Esophagus muscularis mucosa (tissue), 4 donors: ENCODE measurements around the gene UNC50. TPM values are rescaled to one million over a fixed set of nuclear protein-coding genes. Genes with fewer than 3 reads are reported as not detected.
A peak's percentile ranks its signal among the peaks of the same experiment; 100 is the strongest.

Experiments used
- DNase-seq: peaks from one replicate; pipeline ENCODE4 v3.0.0-alpha.2; 2017; ENCODE audit errors: extremely low spot score
- H3K27ac ChIP-seq, 4 donors: fragments of 200-600 bp; sonication (generic); replicated peaks in 1 of 4; 1 replicate in 3 of 4; 2 replicates in 1 of 4; pipeline ENCODE4 v1.5.1; 2016 to 2019; ENCODE audit warnings: mild to moderate bottlenecking in 1 of 4
- H3K27me3 ChIP-seq, 4 donors: fragments of 200-600 bp; sonication (generic); one replicate each; pipeline versions ENCODE4 v1.5.1 to v1.6.0; 2016 to 2019
- H3K36me3 ChIP-seq, 4 donors: fragments of 200-600 bp; sonication (generic); one replicate each; pipeline ENCODE4 v1.5.1; 2016 to 2019
- H3K4me1 ChIP-seq, 4 donors: fragments of 200-600 bp; sonication (generic); one replicate each; pipeline ENCODE4 v1.5.1; 2016 to 2019
- H3K4me3 ChIP-seq, 4 donors: fragments of 200-600 bp; sonication (generic); 1 replicate in 2 of 4; 2 replicates in 2 of 4; pipeline ENCODE4 v1.5.1; 2016 to 2019; ENCODE audit warnings: mild to moderate bottlenecking in 4 of 4, moderate library complexity in 1 of 4
- H3K9me3 ChIP-seq, 4 donors: fragments of 200-600 bp; sonication (generic); 1 replicate in 3 of 4; 2 replicates in 1 of 4; pipeline ENCODE4 v1.5.1; 2016 to 2019
- EP300 ChIP-seq: sonication (generic); formaldehyde crosslinking; IDR thresholded peaks from one replicate; pipeline ENCODE4 v1.6.1; 2017; ENCODE audit warnings: antibody characterized with exemption
- POLR2A ChIP-seq: fragments of 450-650 bp; IDR thresholded peaks from one replicate; pipeline ENCODE4 v1.6.1; 2017; ENCODE audit warnings: antibody characterized with exemption, moderate library complexity, mild to moderate bottlenecking, low read depth
- POLR2AphosphoS5 ChIP-seq, 2 donors: sonication (generic); formaldehyde crosslinking; IDR thresholded peaks; one replicate each; pipeline ENCODE4 v1.6.1; 2017; ENCODE audit warnings: antibody characterized with exemption in 2 of 2
- WGBS: methylation state at CpG from one replicate; pipeline ENCODE4 v1.1.5; 2018; 5-methylcytosine and 5-hydroxymethylcytosine counted together
- intact Hi-C: fragments of 100-400 bp; cut with DNase I; formaldehyde crosslinking; loops from one replicate; pipeline ENCODE4 v1.15.1; 2023
- total RNA-seq, 4 donors: library from RNA; depleted of rRNA; stranded (reverse); fragments of >200 nt; gene quantifications; one replicate each; pipeline versions ENCODE4 v1.1.0 to v1.2.1, GENCODE V29; 2016
- TF ChIP-seq, protein P1 (sequence below), 3 experiments: fragments of 200-600 bp in 2 of 3; fragments of 450-650 bp in 1 of 3; sonication (generic) in 2 of 3; IDR thresholded peaks; one replicate each; pipeline ENCODE4 v1.5.1; 2017 to 2019; ENCODE audit warnings: antibody characterized with exemption in 3 of 3, mild to moderate bottlenecking in 2 of 3, moderate library complexity in 1 of 3

UNC50 gene
- total RNA-seq, 4 donors from 2014 or later, result 34.0 to 51.4 (median 40.7) TPM

DNA sequence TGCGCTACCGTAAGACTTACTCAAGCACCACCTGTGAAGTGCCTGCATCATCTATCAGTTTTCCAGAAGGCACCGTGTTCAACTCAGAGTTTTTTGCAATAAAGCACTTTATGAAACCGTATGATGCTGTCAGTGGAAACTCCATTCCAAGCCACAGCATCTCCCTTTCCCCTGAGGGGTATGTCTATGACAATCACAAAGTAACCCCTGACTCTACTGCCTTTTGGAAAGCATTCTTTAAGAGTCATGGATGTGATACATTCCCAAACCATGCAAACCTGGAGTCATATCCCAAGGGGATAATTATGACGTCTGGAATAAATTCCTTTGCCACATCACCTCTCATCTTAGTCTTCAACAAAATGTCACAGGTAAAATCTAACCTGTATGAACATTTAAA lies 39.2 kb downstream of the UNC50 start:
- Histone ChIP-seq H3K4me1 (no peaks in the 10 kb centered on the region), H3K9me3 (no peaks in the 10 kb centered on the region), H3K27me3 (no peaks in the 10 kb centered on the region), H3K36me3 (peaks cover 0 to 34% (median 18%) of the 10 kb centered on the region in 4 donors), H3K27ac (no peak overlapping the region), H3K4me3 (no peak overlapping the region)
- WGBS, result 80% methylated on average over 5 of the region's 5 CpGs
- intact Hi-C loops, result loop anchor here (10.0 kb wide), 1 partner anchor 417 kb away; no protein-coding TSS in a partner anchor
- DNase-seq, result no peak
- TF ChIP-seq POLR2AphosphoS5 (IDR thresholded peaks at IDR 0.05), result no peak
- TF ChIP-seq, protein P1, sequence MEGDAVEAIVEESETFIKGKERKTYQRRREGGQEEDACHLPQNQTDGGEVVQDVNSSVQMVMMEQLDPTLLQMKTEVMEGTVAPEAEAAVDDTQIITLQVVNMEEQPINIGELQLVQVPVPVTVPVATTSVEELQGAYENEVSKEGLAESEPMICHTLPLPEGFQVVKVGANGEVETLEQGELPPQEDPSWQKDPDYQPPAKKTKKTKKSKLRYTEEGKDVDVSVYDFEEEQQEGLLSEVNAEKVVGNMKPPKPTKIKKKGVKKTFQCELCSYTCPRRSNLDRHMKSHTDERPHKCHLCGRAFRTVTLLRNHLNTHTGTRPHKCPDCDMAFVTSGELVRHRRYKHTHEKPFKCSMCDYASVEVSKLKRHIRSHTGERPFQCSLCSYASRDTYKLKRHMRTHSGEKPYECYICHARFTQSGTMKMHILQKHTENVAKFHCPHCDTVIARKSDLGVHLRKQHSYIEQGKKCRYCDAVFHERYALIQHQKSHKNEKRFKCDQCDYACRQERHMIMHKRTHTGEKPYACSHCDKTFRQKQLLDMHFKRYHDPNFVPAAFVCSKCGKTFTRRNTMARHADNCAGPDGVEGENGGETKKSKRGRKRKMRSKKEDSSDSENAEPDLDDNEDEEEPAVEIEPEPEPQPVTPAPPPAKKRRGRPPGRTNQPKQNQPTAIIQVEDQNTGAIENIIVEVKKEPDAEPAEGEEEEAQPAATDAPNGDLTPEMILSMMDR (IDR thresholded peaks at IDR 0.05), result no peak
- TF ChIP-seq EP300, result no peak
- TF ChIP-seq POLR2A, result no peak

DNA sequence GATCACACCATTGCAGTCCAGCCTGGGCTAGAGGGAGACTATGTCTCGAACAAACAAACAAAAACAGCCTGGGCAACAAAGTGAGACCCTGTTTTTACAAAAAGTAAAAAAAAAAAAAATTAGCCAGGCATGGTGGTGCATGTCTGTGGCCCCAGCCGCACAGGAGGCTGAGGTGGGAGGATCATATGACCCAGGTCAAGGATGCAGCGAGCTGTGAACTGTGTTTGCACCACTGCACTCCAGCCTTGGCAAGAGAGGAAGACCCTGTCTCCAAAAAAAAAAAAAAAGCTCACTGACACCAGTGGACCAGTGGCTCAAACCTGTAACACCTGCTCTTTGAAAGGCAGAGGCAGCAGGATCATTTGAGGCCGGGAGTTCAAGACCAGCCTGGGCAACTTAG lies 40.1 kb downstream of the UNC50 start:
- 89% methylated on average over 4 of the region's 4 CpGs for WGBS
- H3K27ac ChIP-seq, result no peak overlapping the region
- no peak for DNase-seq
- H3K4me3 ChIP-seq, result no peak overlapping the region
- H3K4me1 ChIP-seq, result no peaks in the 10 kb centered on the region
- peaks cover 0 to 27% (median 16%) of the 10 kb centered on the region in 4 donors for H3K36me3 ChIP-seq
- TF ChIP-seq POLR2AphosphoS5 (IDR thresholded peaks at IDR 0.05), result no peak
- no peak for TF ChIP-seq POLR2A
- TF ChIP-seq, protein P1 (IDR thresholded peaks at IDR 0.05), result no peak
- no peaks in the 10 kb centered on the region for H3K27me3 ChIP-seq
- no peaks in the 10 kb centered on the region for H3K9me3 ChIP-seq
- intact Hi-C loops, result loop anchor here (10.0 kb wide), 1 partner anchor 416 kb away; no protein-coding TSS in a partner anchor

DNA sequence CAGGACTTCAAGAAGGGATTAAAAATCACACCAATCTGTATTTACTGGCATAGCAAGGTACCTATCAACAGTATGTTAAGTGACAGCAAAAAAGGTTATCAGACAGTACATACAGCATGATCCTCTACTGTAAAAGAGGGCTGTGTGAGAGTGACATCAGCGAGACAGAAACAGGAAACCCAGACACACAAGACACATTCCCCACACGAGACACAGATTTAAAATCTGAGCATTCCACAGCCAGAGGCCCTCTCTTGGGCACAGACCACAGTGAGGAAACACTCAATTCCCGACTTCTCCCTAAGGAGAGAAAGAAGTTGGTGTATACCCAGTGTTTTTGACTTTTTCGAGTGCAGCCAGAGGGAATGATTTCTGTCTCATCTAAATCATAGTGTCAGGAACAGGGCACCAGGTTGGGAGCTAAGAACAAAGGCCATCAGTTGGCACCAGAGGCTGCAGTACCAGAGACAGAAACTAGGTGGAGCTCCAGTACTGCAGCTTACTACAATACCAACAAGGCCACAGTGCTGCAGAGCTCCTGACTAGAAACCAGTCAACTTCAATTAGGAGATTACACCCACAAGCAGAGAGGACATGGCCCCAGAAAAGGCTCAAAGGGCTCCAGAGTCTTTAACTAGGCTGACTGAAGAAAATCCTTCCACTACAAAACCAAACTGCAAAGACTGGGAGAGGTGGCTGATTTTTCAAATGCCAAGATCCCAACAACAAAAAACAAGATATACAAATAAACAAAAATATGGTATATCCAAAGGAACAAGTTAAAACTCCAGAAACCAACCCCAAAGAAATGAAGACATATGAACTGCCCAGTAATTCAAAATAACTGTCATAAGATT lies 41.0 kb downstream of the UNC50 start:
- no peak overlapping the region for H3K4me3 ChIP-seq
- intact Hi-C loops, result loop anchor here (10.0 kb wide), 1 partner anchor 415 kb away; no protein-coding TSS in a partner anchor
- H3K27me3 ChIP-seq, result no peaks in the 10 kb centered on the region
- peaks cover 0 to 26% (median 12%) of the 10 kb centered on the region in 4 donors for H3K36me3 ChIP-seq
- peak in 1 of 2 donors; percentile 41 for TF ChIP-seq POLR2AphosphoS5 (IDR thresholded peaks at IDR 0.05)
- TF ChIP-seq, protein P1 (IDR thresholded peaks at IDR 0.05), result peak; percentile 98 to 100 (median 98)
- TF ChIP-seq EP300, result no peak
- H3K4me1 ChIP-seq, result no peaks in the 10 kb centered on the region
- peak; percentile 95 for DNase-seq
- H3K27ac ChIP-seq, result no peak overlapping the region
- H3K9me3 ChIP-seq, result no peaks in the 10 kb centered on the region
- 23% methylated on average over 4 of the region's 4 CpGs for WGBS

DNA sequence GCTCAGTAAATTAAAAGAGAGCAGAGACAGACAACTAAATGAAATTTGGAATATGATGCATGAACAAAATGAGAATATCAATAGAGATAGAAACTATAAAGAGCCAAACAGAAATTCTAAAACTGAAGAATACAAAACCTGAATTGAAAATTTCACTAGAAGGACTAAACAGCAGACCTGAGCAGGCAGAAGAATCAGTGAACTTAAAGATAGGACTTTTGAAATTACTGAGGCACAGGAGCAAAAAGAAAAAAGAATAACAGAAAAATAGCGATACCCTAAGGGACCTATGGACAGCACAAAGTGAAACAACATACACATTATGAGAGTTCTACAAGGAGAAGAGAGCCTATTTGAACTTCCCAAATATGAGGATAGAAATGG lies 41.6 kb downstream of the UNC50 start:
- peaks cover 0 to 20% (median 12%) of the 10 kb centered on the region in 4 donors for H3K36me3 ChIP-seq
- no peak for DNase-seq
- H3K4me1 ChIP-seq, result no peaks in the 10 kb centered on the region
- H3K27ac ChIP-seq, result no peak overlapping the region
- H3K9me3 ChIP-seq, result no peaks in the 10 kb centered on the region
- no peak overlapping the region for H3K4me3 ChIP-seq
- 79% methylated on average over 1 of the region's 1 CpG for WGBS
- intact Hi-C loops, result loop anchor here (2.0 to 10.0 kb wide), 3 partner anchors 81 to 415 kb away; partner anchors contain the start of gene MGAT4A
- no peaks in the 10 kb centered on the region for H3K27me3 ChIP-seq
- TF ChIP-seq POLR2A (no peak), EP300 (no peak), POLR2AphosphoS5 (IDR thresholded peaks at IDR 0.05) (no peak)
- TF ChIP-seq, protein P1 (IDR thresholded peaks at IDR 0.05), result no peak
